Peyer's patch (tissue), 4 donors: ENCODE measurements around the gene USP17L21. TPM values are rescaled to one million over a fixed set of nuclear protein-coding genes. Genes with fewer than 3 reads are reported as not detected.
A peak's percentile ranks its signal among the peaks of the same experiment; 100 is the strongest.
"Not testable (repeated sequence)": the region's sequence is repeated elsewhere in the genome, so short reads cannot be mapped to it uniquely, and the experiment has no call there.

Experiments used
- DNase-seq, 3 donors: peaks; one replicate each; pipeline ENCODE4 v3.0.0-alpha.2; 2017 to 2019
- H3K27ac ChIP-seq, 4 donors: fragments of 200-600 bp; sonication (generic); one replicate each; pipeline ENCODE4 v1.5.1; 2016 to 2019
- H3K27me3 ChIP-seq, 2 donors: fragments of 200-600 bp; sonication (generic); one replicate each; pipeline ENCODE4 v1.5.1; 2019
- H3K36me3 ChIP-seq, 3 donors: fragments of 200-600 bp; sonication (generic); one replicate each; pipeline ENCODE4 v1.5.1; 2016 to 2019
- H3K4me1 ChIP-seq, 4 donors: fragments of 200-600 bp; sonication (generic); one replicate each; pipeline ENCODE4 v1.5.1; 2016 to 2019
- H3K4me3 ChIP-seq, 4 donors: fragments of 200-600 bp; sonication (generic); 1 replicate in 3 of 4; 2 replicates in 1 of 4; pipeline ENCODE4 v1.5.1; 2016 to 2019; ENCODE audit warnings: mild to moderate bottlenecking in 1 of 4
- H3K9me3 ChIP-seq, 4 donors: fragments of 200-600 bp; sonication (generic); one replicate each; pipeline ENCODE4 v1.5.1; 2016 to 2019; ENCODE audit warnings: mild to moderate bottlenecking in 1 of 4
- total RNA-seq, 4 donors: library from RNA; depleted of rRNA; stranded (reverse); fragments of >200 nt; gene quantifications; one replicate each; pipeline ENCODE4 v1.1.0, GENCODE V29; 2016

USP17L21 gene
- not detected for total RNA-seq

GRCh38 chr4:9262572-9262971, at the start of gene USP17L21:
Gene USP17L21, plus strand, starts transcription at chr4:9262872. Its CDS starts 0 bp downstream, at chr4:9262872.
- not testable (repeated sequence) for H3K9me3 ChIP-seq, H3K4me3 ChIP-seq, H3K4me1 ChIP-seq, H3K27ac ChIP-seq, H3K36me3 ChIP-seq, DNase-seq, H3K27me3 ChIP-seq

GRCh38 chr4:9214701-9215100, 48.0 kb upstream of the USP17L21 start:
- H3K4me3 ChIP-seq, H3K36me3 ChIP-seq, H3K27ac ChIP-seq, H3K27me3 ChIP-seq, H3K9me3 ChIP-seq, H3K4me1 ChIP-seq: not testable (repeated sequence)
- peak in 1 of 3 donors; percentile 21 for DNase-seq

- H3K36me3 ChIP-seq, H3K9me3 ChIP-seq, H3K27ac ChIP-seq, H3K4me1 ChIP-seq, H3K27me3 ChIP-seq, H3K4me3 ChIP-seq, DNase-seq: not testable (repeated sequence)
Observed at GRCh38 chr4:9215105-9215504, 47.6 kb upstream of the USP17L21 start, which contains the start of gene USP17L11. Gene USP17L11, plus strand, starts transcription at chr4:9215405. Its CDS starts 0 bp downstream, at chr4:9215405.

- not testable (repeated sequence) for H3K4me3 ChIP-seq, DNase-seq, H3K36me3 ChIP-seq, H3K4me1 ChIP-seq, H3K27me3 ChIP-seq, H3K9me3 ChIP-seq, H3K27ac ChIP-seq
Observed at GRCh38 chr4:9219852-9220251, 42.8 kb upstream of the USP17L21 start, which contains the start of gene USP17L12. Gene USP17L12, plus strand, starts transcription at chr4:9220152. Its CDS starts 0 bp downstream, at chr4:9220152.

- DNase-seq, H3K36me3 ChIP-seq, H3K4me3 ChIP-seq, H3K27ac ChIP-seq, H3K4me1 ChIP-seq, H3K9me3 ChIP-seq, H3K27me3 ChIP-seq: not testable (repeated sequence)
Observed at GRCh38 chr4:9224596-9224995, 38.1 kb upstream of the USP17L21 start, which contains the start of gene USP17L13. Gene USP17L13, plus strand, starts transcription at chr4:9224896. Its CDS starts 0 bp downstream, at chr4:9224896.

GRCh38 chr4:9230249-9230648, 32.4 kb upstream of the USP17L21 start:
- H3K4me3 ChIP-seq, H3K27ac ChIP-seq, H3K27me3 ChIP-seq, H3K9me3 ChIP-seq, H3K4me1 ChIP-seq, H3K36me3 ChIP-seq: not testable (repeated sequence)
- DNase-seq: peak in 1 of 3 donors; percentile 39

GRCh38 chr4:9234085-9234484, 28.6 kb upstream of the USP17L21 start, which contains the start of gene USP17L15:
Gene USP17L15, plus strand, starts transcription at chr4:9234385. Its CDS starts 0 bp downstream, at chr4:9234385.
- not testable (repeated sequence) for H3K27ac ChIP-seq, H3K27me3 ChIP-seq, H3K9me3 ChIP-seq, H3K4me1 ChIP-seq, H3K36me3 ChIP-seq, H3K4me3 ChIP-seq, DNase-seq

- not testable (repeated sequence) for H3K9me3 ChIP-seq, H3K36me3 ChIP-seq, H3K4me1 ChIP-seq, H3K27me3 ChIP-seq, H3K4me3 ChIP-seq, H3K27ac ChIP-seq
- DNase-seq: peak; percentile 16 to 22 (median 18)
Observed at GRCh38 chr4:9238461-9238860, 24.2 kb upstream of the USP17L21 start.

- not testable (repeated sequence) for H3K36me3 ChIP-seq, H3K27me3 ChIP-seq, H3K9me3 ChIP-seq, DNase-seq, H3K4me1 ChIP-seq, H3K27ac ChIP-seq, H3K4me3 ChIP-seq
Observed at GRCh38 chr4:9243579-9243978, 19.1 kb upstream of the USP17L21 start, which contains the start of gene USP17L17. Gene USP17L17, plus strand, starts transcription at chr4:9243879. Its CDS starts 0 bp downstream, at chr4:9243879.

GRCh38 chr4:9247953-9248680, 14.6 kb upstream of the USP17L21 start, which contains the start of gene USP17L18:
Gene USP17L18, plus strand, starts transcription at chr4:9248630. Its CDS starts 0 bp downstream, at chr4:9248630.
- H3K27ac ChIP-seq, H3K9me3 ChIP-seq, H3K4me3 ChIP-seq, H3K27me3 ChIP-seq, H3K4me1 ChIP-seq, H3K36me3 ChIP-seq: not testable (repeated sequence)
- peak; percentile 7 to 45 (median 16) for DNase-seq

GRCh38 chr4:9253078-9253477, 9.6 kb upstream of the USP17L21 start, which contains the start of gene USP17L19:
Gene USP17L19, plus strand, starts transcription at chr4:9253378. Its CDS starts 0 bp downstream, at chr4:9253378.
- not testable (repeated sequence) for H3K27me3 ChIP-seq, DNase-seq, H3K36me3 ChIP-seq, H3K9me3 ChIP-seq, H3K4me1 ChIP-seq, H3K4me3 ChIP-seq, H3K27ac ChIP-seq

- not testable (repeated sequence) for H3K27me3 ChIP-seq, DNase-seq, H3K9me3 ChIP-seq, H3K36me3 ChIP-seq, H3K27ac ChIP-seq, H3K4me3 ChIP-seq, H3K4me1 ChIP-seq
Observed at GRCh38 chr4:9257824-9258223, 4.8 kb upstream of the USP17L21 start, which contains the start of gene USP17L20. Gene USP17L20, plus strand, starts transcription at chr4:9258124. Its CDS starts 0 bp downstream, at chr4:9258124.

GRCh38 chr4:9267319-9267718, 4.6 kb downstream of the USP17L21 start, which contains the start of gene USP17L22:
Gene USP17L22, plus strand, starts transcription at chr4:9267619. Its CDS starts 0 bp downstream, at chr4:9267619.
- not testable (repeated sequence) for H3K27ac ChIP-seq, H3K36me3 ChIP-seq, DNase-seq, H3K4me1 ChIP-seq, H3K9me3 ChIP-seq, H3K4me3 ChIP-seq, H3K27me3 ChIP-seq

GRCh38 chr4:9271719-9272118, 9.0 kb downstream of the USP17L21 start:
- DNase-seq: peak in 2 of 3 donors; percentile 57 to 79
- not testable (repeated sequence) for H3K4me3 ChIP-seq, H3K27ac ChIP-seq, H3K4me1 ChIP-seq, H3K27me3 ChIP-seq, H3K9me3 ChIP-seq, H3K36me3 ChIP-seq
